ENCODE results near the gene RNF4.

- TF ChIP-seq CTCF (IDR thresholded peaks at IDR 0.05): no peak
- no peak for TF ChIP-seq ZFX (IDR thresholded peaks at IDR 0.05; ENCODE audit: borderline replicate concordance)
Observed at GRCh38 chr4:2526559-2526958, 57.7 kb downstream of the RNF4 start.
